Central memory CD8-positive, alpha-beta T cell (primary cell): ENCODE data around the gene CNTNAP2.
"Not testable (repeated sequence)": the region's sequence is repeated elsewhere in the genome, so short reads cannot be mapped to it uniquely, and the experiment has no call there.

Source experiments
- ATAC-seq: fragments of 150-1000 bp; cut with Tn5 transposase; replicated peaks from 2 replicates; pipeline ENCODE4 v1.10.0; 2022; ENCODE audit warnings: mild to moderate bottlenecking, moderate FRiP score, moderate number of reproducible peaks; ENCODE audit not compliant: poor library complexity, severe bottlenecking; ENCODE audit errors: extremely low read depth
- DNase-seq, 2 donors: peaks; one replicate each; pipeline ENCODE4 v3.0.0; 2021; ENCODE audit warnings: low spot score in 2 of 2
- H3K27ac Mint-ChIP-seq: one replicate; pipeline ENCODE4 v1.8.0; 2022; ENCODE audit warnings: low read depth, mild to moderate bottlenecking, moderate library complexity, mixed read lengths
- H3K27me3 Mint-ChIP-seq: one replicate; pipeline ENCODE4 v1.8.0; 2022; ENCODE audit warnings: mixed read lengths
- H3K36me3 Mint-ChIP-seq: one replicate; pipeline ENCODE4 v1.8.0; 2022; ENCODE audit warnings: mild to moderate bottlenecking, moderate library complexity, mixed read lengths; ENCODE audit not compliant: insufficient read depth
- H3K4me1 Mint-ChIP-seq: one replicate; pipeline ENCODE4 v1.8.0; 2022; ENCODE audit warnings: mixed read lengths
- H3K4me3 Mint-ChIP-seq: one replicate; pipeline ENCODE4 v1.8.0; 2022; ENCODE audit warnings: mild to moderate bottlenecking, moderate library complexity, mixed read lengths
- H3K9me3 Mint-ChIP-seq: one replicate; pipeline ENCODE4 v1.8.0; 2022; ENCODE audit warnings: mixed read lengths

Gene CNTNAP2

DNA sequence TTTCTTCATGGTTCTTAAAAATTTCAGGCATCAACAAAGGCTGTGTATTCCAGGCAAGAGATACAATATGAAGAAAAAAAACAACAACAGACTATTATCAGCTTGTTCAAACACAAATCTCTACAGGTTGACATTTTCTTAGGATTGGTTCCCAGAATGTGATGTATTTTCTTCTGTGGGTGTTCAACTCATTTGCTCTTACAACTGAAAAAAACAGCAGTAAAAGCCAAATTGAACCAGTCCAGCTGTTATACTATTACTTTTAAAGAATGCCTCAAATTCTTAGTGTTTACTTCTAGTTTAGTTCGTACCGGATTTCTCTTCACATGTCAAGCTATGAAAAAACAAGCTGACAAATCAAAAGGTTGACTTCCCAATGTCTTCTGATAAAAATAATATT, 60.7 kb downstream of the CNTNAP2 start:
- no peak for ATAC-seq
- no peak overlapping the region for H3K4me3 Mint-ChIP-seq
- no peaks in the 10 kb centered on the region for H3K36me3 Mint-ChIP-seq
- no peaks in the 10 kb centered on the region for H3K27me3 Mint-ChIP-seq
- H3K27ac Mint-ChIP-seq, result no peak overlapping the region
- H3K4me1 Mint-ChIP-seq, result no peaks in the 10 kb centered on the region
- H3K9me3 Mint-ChIP-seq, result peaks cover 15% of the 10 kb centered on the region
- DNase-seq, result no peak

DNA sequence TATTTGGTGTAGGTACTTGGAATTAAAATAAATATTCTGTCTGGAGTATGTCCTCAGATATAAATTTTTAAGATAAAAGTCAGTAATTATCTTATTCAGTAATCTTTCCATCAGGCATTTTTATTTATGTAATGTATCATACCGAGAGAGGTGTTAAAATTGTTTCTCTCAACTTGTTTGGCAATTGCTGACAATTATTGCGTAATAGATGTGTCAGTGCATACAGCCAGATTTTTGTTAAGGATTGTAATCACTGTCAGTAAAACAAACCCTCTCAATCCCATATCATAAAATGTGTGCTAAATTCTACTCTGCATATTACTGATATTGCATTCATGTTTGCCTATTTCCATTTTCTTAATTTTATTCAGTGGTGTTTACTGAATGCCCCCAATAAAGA, 69.2 kb downstream of the CNTNAP2 start:
- H3K4me3 Mint-ChIP-seq, result no peak overlapping the region

DNA sequence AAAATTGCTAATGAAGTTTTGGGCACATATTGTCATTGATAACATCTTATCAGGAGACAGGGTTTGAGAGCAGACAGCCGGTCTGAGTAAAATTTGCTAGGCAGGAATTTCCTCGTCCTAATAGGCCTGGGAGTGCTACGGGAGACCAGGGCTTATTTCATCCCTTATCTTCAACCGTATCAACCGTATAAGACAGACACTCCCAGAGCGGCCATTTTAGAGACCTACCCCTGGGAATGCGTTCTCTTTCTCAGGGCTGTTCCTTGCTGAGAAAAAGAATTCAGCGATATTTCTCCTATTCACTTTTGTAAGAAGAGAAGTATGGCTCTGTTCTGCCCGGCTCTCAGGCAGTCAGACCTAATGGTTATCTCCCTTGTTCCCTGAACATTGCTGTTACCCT, 74.8 kb downstream of the CNTNAP2 start:
- ATAC-seq, H3K27me3 Mint-ChIP-seq, H3K27ac Mint-ChIP-seq, H3K36me3 Mint-ChIP-seq, H3K4me3 Mint-ChIP-seq, H3K4me1 Mint-ChIP-seq, DNase-seq: not testable (repeated sequence)
- H3K9me3 Mint-ChIP-seq, result peaks cover 19% of the 10 kb centered on the region

More for the DNA sequence above, 69.2 kb downstream of the CNTNAP2 start:
- DNase-seq (no peak), ATAC-seq (no peak)
- Mint-ChIP-seq H3K36me3 (no peaks in the 10 kb centered on the region), H3K27me3 (no peaks in the 10 kb centered on the region), H3K9me3 (peaks cover 11% of the 10 kb centered on the region), H3K4me1 (no peaks in the 10 kb centered on the region), H3K27ac (no peak overlapping the region)

DNA sequence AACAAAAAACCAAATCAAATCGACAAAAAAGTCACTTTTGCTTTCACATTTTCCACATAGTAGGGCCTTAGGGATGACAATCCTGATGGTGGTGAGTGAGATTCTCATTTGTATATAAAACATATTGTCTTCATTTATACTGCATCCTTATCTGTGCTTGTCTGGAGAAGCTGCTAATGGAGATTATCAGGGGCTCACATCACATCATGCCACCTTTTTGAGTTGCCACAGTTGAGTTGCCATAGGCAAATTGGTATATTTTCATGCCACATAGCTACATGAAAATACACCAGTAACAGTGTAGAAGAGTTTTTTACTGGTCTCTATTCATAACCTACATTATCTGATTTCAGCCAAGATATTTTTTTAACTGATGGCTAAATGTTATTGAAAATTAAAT, 85.3 kb downstream of the CNTNAP2 start:
- H3K4me1 Mint-ChIP-seq, result no peaks in the 10 kb centered on the region
- no peak overlapping the region for H3K4me3 Mint-ChIP-seq
- no peaks in the 10 kb centered on the region for H3K27me3 Mint-ChIP-seq
- ATAC-seq, result no peak
- no peak for DNase-seq
- H3K9me3 Mint-ChIP-seq, result peaks cover 8% of the 10 kb centered on the region
- H3K27ac Mint-ChIP-seq, result no peak overlapping the region
- H3K36me3 Mint-ChIP-seq, result no peaks in the 10 kb centered on the region

DNA sequence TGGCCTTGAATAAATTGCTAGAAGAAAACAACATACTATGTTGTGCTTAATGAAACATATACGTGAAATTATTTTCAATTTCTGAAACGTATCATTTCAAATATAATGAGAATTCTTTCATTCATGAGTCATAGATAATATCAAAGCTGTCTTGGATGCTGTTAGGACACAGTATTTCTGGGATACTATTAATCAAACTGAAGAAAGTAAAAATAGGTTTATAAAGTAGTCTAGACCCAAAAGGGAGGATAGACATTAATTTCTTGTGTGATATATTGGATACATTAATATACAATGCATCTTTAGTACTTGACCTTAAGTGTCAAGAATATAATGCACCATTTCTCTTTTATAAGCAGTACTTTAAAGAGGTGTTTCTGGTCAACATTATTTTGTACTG, 89.7 kb downstream of the CNTNAP2 start:
- ATAC-seq, result no peak

DNA sequence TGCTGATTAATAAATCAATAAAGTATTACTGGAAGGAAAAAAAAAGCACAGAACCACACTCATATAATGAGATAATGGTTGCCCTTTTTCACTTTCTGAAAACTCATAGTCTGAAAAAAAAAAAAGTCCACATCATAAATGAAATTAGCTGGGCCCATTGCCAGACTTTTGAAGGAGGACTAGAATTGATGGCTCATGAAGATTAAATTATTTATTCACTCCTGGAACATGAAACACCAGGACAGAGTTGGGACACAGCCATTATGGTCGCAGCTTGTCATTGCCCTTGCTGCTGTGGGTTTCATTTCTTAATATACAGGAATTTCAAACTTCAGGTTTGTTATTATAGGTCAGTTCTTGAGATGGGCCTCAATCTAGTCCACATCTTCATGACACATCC, 91.9 kb downstream of the CNTNAP2 start:
- H3K4me1 Mint-ChIP-seq, result no peaks in the 10 kb centered on the region
- no peak overlapping the region for H3K27ac Mint-ChIP-seq
- H3K9me3 Mint-ChIP-seq, result no peaks in the 10 kb centered on the region
- no peaks in the 10 kb centered on the region for H3K36me3 Mint-ChIP-seq
- H3K27me3 Mint-ChIP-seq, result no peaks in the 10 kb centered on the region
- no peak overlapping the region for H3K4me3 Mint-ChIP-seq
- DNase-seq (no peak), ATAC-seq (no peak)

More for the DNA sequence above, 89.7 kb downstream of the CNTNAP2 start:
- Mint-ChIP-seq H3K4me1 (no peaks in the 10 kb centered on the region), H3K9me3 (no peaks in the 10 kb centered on the region), H3K36me3 (no peaks in the 10 kb centered on the region), H3K27ac (no peak overlapping the region), H3K4me3 (no peak overlapping the region), H3K27me3 (no peaks in the 10 kb centered on the region)
- no peak for DNase-seq

DNA sequence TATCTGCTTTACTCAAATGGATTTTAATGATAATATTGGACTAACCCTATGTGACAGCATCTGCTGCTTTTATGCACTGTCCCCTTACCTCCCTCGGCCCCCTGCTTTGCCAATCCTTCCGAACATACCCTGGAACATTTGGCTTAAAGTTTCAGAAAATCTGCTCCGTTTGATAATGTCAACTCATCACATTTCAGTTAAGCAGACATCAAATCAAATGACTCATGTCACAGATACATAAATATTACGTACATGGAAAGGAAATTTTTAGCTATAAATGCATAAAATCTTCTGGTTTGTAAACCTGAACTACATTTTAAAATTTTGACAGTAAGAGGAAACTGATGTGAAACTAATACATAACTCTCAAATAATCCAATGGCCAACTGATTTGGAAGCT, 98.2 kb downstream of the CNTNAP2 start:
- no peaks in the 10 kb centered on the region for H3K27me3 Mint-ChIP-seq
- H3K9me3 Mint-ChIP-seq, result peaks cover 5% of the 10 kb centered on the region
- H3K4me3 Mint-ChIP-seq, result no peak overlapping the region
- ATAC-seq (no peak), DNase-seq (no peak)
- no peaks in the 10 kb centered on the region for H3K4me1 Mint-ChIP-seq
- no peak overlapping the region for H3K27ac Mint-ChIP-seq
- no peaks in the 10 kb centered on the region for H3K36me3 Mint-ChIP-seq

DNA sequence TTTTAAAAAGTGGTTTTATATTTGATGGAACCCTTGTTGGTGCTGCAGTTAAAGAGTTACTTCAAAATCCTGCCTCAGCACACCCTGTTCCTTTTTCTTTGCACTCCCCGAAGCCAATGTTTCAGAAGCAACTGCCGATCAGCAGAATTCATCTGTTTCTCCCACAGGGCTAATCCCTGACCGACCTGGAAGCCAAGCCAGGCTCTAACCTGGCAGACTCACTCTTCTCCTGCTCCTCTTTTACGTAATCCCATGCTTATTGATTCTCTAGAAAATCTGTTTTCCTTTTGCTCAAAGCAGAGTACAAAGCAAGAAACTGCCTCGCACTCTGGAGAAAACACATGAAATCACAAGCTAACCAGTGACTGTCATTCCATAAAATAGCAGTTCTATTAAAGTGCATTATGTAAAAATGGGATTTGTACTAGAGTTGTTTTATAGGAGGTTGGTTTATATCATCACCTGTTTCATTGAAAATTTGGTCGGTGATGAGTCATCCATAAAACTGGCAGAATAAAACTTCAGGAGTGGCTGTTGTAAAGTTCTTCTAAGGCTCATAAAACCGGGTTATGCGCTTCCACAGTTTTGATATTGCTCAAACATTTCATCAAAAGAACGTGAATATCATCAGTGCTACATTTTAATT, 99.9 kb downstream of the CNTNAP2 start:
- Mint-ChIP-seq H3K4me1 (no peaks in the 10 kb centered on the region), H3K27me3 (no peaks in the 10 kb centered on the region), H3K27ac (no peak overlapping the region), H3K4me3 (no peak overlapping the region), H3K36me3 (no peaks in the 10 kb centered on the region), H3K9me3 (peaks cover 10% of the 10 kb centered on the region)
- no peak for DNase-seq
- no peak for ATAC-seq

DNA sequence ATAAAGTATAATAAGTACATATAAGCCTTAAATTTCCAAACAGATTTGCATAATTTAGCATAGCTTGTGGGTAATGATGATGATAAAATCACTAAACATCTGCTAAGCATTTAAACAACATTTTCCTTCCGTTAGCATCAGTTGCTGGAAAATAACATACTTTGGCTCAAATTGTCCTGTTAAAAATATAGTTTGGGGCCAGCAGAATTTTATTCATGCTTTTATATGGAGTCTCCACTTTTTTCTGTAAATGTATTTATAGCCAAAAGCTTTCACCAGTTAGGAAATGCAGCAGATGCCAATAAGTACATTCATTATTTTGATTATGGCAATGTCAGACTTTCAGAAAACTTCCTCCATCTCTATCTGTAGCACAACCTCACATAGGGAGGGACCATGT, 107.2 kb downstream of the CNTNAP2 start:
- no peaks in the 10 kb centered on the region for H3K4me1 Mint-ChIP-seq

DNA sequence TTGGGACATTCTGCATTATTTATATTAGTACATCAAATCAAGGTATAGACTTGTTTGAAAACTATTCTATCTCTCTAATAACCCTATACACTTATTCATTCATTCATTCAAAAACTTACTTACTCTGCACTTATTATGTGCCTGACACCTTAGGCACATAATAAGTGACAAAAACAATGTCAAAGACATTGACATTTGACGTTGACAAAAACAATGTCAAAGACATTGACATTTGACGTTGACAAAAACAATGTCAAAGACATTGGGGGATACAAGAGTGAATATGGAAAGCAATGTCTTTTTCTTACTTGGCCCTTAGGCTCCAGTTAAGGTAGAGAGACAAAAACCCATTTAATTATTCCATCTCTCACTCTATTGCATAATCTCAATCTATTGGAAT, 116.0 kb downstream of the CNTNAP2 start:
- DNase-seq (no peak), ATAC-seq (no peak)
- Mint-ChIP-seq H3K4me1 (no peaks in the 10 kb centered on the region), H3K9me3 (peaks cover 1% of the 10 kb centered on the region), H3K27me3 (no peaks in the 10 kb centered on the region), H3K27ac (no peak overlapping the region), H3K36me3 (no peaks in the 10 kb centered on the region), H3K4me3 (no peak overlapping the region)

More for the DNA sequence above, 107.2 kb downstream of the CNTNAP2 start:
- DNase-seq (no peak), ATAC-seq (no peak)
- Mint-ChIP-seq H3K27me3 (no peaks in the 10 kb centered on the region), H3K9me3 (peaks cover 34% of the 10 kb centered on the region), H3K27ac (no peak overlapping the region), H3K36me3 (no peaks in the 10 kb centered on the region), H3K4me3 (no peak overlapping the region)

DNA sequence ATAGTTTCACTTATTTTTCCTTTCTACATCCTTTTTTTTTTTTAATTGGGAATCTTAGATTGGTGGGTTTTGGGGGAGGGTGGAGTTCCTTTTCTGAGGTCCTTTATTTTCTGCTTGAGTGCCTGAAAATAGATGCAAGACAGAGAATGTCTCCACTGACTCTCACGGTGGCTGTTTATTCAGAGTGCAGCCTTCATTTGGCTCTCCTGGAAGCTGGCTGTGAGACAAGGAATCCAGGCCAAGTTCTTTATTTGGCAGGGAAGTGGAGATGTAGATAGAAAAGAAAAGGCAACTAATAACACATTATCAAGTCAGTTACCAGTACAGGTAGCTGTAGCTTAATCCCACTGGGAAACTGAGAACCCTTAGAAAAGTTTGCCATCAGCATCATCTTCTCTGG, 118.6 kb downstream of the CNTNAP2 start:
- Mint-ChIP-seq H3K36me3 (no peaks in the 10 kb centered on the region), H3K27ac (no peak overlapping the region), H3K4me3 (no peak overlapping the region), H3K9me3 (peaks cover 5% of the 10 kb centered on the region), H3K4me1 (no peaks in the 10 kb centered on the region), H3K27me3 (no peaks in the 10 kb centered on the region)
- ATAC-seq (no peak), DNase-seq (no peak)

DNA sequence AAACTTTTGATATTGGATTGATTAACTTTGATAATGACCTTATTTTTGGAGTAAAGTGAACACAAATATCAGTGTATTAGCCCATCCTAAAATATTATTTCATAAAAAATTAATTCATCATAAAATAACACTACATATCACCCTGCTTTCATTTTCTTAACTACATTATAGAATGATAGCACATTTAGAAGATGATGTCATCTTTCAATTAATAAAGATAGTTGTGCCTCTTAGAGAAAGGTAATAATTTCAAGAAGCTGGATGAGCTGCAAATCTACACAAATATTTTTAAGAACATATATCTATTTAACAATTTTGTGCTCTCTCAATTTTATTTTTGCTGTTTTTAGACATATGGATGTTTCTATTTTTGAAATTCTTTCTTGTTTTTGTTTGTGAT, 126.1 kb downstream of the CNTNAP2 start:
- no peaks in the 10 kb centered on the region for H3K4me1 Mint-ChIP-seq
- no peaks in the 10 kb centered on the region for H3K27me3 Mint-ChIP-seq
- no peak overlapping the region for H3K4me3 Mint-ChIP-seq
- peaks cover 38% of the 10 kb centered on the region for H3K9me3 Mint-ChIP-seq
- H3K27ac Mint-ChIP-seq, result no peak overlapping the region
- DNase-seq (no peak), ATAC-seq (no peak)
- no peaks in the 10 kb centered on the region for H3K36me3 Mint-ChIP-seq

DNA sequence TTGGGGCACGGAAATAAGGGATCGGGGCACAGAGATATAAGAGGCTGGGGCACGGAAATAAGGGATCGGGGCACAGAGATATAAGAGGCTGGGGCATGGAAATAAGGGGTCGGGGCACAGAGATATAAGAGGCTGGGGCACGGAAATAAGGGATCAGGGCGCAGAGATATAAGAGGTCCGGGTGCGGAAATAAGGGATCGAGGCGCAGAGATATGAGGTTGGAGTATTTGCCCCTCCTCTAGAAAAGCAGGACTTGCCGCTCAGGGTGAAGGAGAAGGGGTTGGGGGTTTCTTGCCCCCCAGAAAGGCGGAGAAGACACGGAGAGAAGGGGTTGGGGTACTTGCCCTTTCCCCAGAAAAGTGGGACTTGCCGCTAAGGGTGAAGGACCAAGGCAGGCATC, 131.4 kb downstream of the CNTNAP2 start:
- ATAC-seq, H3K4me1 Mint-ChIP-seq, H3K36me3 Mint-ChIP-seq, DNase-seq, H3K4me3 Mint-ChIP-seq, H3K27ac Mint-ChIP-seq, H3K27me3 Mint-ChIP-seq: not testable (repeated sequence)
- H3K9me3 Mint-ChIP-seq, result peaks cover 47% of the 10 kb centered on the region
